ENCODE measurements around the gene NCKAP5L.

The NCKAP5L gene

DNA sequence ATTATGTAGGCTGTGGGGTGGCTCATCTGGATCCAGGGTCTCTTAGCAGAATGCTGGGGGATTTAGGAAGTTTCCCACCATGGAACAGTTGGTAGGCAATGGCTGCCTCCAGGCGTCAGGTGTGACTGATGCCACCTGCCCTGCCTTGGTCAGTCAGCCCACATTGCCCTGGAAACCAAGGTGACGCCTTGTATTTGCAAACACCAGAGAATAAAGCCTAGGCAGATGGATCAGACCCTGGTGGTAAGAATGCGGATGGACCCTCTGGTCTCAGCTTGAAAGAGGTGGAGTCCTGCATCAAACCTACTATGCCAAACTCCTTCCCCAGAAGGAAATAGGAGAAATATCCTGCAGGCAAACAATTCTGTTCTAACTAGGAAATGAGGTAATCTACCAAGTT is 38.2 kb downstream of the NCKAP5L start:
- no peak for TF ChIP-seq ZNF565 (CRISPR knock-in tag; conservative IDR thresholded peaks at IDR 0.05; ENCODE audit: low read depth)
- no peak for TF ChIP-seq ZFP30 (CRISPR knock-in tag; IDR thresholded peaks at IDR 0.05)
- TF ChIP-seq, protein P1, sequence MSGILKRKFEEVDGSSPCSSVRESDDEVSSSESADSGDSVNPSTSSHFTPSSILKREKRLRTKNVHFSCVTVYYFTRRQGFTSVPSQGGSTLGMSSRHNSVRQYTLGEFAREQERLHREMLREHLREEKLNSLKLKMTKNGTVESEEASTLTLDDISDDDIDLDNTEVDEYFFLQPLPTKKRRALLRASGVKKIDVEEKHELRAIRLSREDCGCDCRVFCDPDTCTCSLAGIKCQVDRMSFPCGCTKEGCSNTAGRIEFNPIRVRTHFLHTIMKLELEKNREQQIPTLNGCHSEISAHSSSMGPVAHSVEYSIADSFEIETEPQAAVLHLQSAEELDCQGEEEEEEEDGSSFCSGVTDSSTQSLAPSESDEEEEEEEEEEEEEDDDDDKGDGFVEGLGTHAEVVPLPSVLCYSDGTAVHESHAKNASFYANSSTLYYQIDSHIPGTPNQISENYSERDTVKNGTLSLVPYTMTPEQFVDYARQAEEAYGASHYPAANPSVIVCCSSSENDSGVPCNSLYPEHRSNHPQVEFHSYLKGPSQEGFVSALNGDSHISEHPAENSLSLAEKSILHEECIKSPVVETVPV (CRISPR knock-in tag; IDR thresholded peaks at IDR 0.05): no peak
- no peak for TF ChIP-seq ZNF8 (CRISPR knock-in tag; IDR thresholded peaks at IDR 0.05)
- TF ChIP-seq, protein P2, sequence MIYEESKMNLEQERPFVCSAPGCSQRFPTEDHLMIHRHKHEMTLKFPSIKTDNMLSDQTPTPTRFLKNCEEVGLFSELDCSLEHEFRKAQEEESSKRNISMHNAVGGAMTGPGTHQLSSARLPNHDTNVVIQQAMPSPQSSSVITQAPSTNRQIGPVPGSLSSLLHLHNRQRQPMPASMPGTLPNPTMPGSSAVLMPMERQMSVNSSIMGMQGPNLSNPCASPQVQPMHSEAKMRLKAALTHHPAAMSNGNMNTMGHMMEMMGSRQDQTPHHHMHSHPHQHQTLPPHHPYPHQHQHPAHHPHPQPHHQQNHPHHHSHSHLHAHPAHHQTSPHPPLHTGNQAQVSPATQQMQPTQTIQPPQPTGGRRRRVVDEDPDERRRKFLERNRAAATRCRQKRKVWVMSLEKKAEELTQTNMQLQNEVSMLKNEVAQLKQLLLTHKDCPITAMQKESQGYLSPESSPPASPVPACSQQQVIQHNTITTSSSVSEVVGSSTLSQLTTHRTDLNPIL (CRISPR knock-in tag; IDR thresholded peaks at IDR 0.05; ENCODE audit: low read depth): no peak
- TF ChIP-seq ZFP3 (CRISPR knock-in tag; IDR thresholded peaks at IDR 0.05): no peak
- no peak for TF ChIP-seq RARB (CRISPR knock-in tag; IDR thresholded peaks at IDR 0.05)
- TF ChIP-seq TCF4 (CRISPR knock-in tag; IDR thresholded peaks at IDR 0.05; ENCODE audit: borderline replicate concordance): no peak
- TF ChIP-seq ISL1 (CRISPR knock-in tag; IDR thresholded peaks at IDR 0.05): no peak
- TF ChIP-seq, protein P3, sequence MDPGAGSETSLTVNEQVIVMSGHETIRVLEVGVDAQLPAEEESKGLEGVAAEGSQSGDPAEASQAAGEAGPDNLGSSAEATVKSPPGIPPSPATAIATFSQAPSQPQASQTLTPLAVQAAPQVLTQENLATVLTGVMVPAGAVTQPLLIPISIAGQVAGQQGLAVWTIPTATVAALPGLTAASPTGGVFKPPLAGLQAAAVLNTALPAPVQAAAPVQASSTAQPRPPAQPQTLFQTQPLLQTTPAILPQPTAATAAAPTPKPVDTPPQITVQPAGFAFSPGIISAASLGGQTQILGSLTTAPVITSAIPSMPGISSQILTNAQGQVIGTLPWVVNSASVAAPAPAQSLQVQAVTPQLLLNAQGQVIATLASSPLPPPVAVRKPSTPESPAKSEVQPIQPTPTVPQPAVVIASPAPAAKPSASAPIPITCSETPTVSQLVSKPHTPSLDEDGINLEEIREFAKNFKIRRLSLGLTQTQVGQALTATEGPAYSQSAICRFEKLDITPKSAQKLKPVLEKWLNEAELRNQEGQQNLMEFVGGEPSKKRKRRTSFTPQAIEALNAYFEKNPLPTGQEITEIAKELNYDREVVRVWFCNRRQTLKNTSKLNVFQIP (CRISPR knock-in tag; IDR thresholded peaks at IDR 0.05; ENCODE audit: borderline replicate concordance, low read depth): no peak
- no peak for TF ChIP-seq TOX (CRISPR knock-in tag; IDR thresholded peaks at IDR 0.05; ENCODE audit: borderline replicate concordance)
- no peak for TF ChIP-seq CSDC2 (CRISPR knock-in tag; IDR thresholded peaks at IDR 0.05)
- no peak for TF ChIP-seq ESRRG (CRISPR knock-in tag; IDR thresholded peaks at IDR 0.05)
- TF ChIP-seq, protein P4, sequence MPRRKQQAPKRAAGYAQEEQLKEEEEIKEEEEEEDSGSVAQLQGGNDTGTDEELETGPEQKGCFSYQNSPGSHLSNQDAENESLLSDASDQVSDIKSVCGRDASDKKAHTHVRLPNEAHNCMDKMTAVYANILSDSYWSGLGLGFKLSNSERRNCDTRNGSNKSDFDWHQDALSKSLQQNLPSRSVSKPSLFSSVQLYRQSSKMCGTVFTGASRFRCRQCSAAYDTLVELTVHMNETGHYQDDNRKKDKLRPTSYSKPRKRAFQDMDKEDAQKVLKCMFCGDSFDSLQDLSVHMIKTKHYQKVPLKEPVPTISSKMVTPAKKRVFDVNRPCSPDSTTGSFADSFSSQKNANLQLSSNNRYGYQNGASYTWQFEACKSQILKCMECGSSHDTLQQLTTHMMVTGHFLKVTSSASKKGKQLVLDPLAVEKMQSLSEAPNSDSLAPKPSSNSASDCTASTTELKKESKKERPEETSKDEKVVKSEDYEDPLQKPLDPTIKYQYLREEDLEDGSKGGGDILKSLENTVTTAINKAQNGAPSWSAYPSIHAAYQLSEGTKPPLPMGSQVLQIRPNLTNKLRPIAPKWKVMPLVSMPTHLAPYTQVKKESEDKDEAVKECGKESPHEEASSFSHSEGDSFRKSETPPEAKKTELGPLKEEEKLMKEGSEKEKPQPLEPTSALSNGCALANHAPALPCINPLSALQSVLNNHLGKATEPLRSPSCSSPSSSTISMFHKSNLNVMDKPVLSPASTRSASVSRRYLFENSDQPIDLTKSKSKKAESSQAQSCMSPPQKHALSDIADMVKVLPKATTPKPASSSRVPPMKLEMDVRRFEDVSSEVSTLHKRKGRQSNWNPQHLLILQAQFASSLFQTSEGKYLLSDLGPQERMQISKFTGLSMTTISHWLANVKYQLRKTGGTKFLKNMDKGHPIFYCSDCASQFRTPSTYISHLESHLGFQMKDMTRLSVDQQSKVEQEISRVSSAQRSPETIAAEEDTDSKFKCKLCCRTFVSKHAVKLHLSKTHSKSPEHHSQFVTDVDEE (CRISPR knock-in tag; IDR thresholded peaks at IDR 0.05): no peak
- TF ChIP-seq PPARA (CRISPR knock-in tag; IDR thresholded peaks at IDR 0.05; ENCODE audit: borderline replicate concordance): no peak
- TF ChIP-seq ZC3H10 (CRISPR knock-in tag; IDR thresholded peaks at IDR 0.05): no peak
- no peak for TF ChIP-seq SNAI2 (CRISPR knock-in tag; IDR thresholded peaks at IDR 0.05)
- TF ChIP-seq ARNTL (CRISPR knock-in tag; IDR thresholded peaks at IDR 0.05; ENCODE audit: borderline replicate concordance, low read depth): no peak
- no peak for ATAC-seq

DNA sequence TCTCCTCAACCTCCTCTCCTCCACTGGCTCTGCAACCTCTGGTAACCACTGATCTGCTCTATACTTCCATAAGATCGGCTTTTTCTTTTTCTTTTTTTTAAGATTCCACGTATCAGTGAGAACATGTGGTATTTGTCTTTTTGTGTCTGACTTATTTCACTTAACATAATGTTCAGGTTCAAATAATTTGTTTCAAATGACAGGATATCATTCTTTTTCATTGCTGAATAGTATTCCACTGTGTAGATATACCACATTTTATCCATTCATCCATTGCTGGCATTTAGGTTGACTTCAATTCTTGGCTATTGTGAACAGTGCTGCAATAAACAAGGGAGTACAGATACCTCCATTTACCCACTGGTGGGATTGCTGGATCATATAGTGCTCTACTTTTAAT is 40.5 kb downstream of the NCKAP5L start:
- TF ChIP-seq ZNF8 (CRISPR knock-in tag; IDR thresholded peaks at IDR 0.05) (peak; percentile 99), ESRRG (CRISPR knock-in tag; IDR thresholded peaks at IDR 0.05) (no peak)
- ATAC-seq: no peak

DNA sequence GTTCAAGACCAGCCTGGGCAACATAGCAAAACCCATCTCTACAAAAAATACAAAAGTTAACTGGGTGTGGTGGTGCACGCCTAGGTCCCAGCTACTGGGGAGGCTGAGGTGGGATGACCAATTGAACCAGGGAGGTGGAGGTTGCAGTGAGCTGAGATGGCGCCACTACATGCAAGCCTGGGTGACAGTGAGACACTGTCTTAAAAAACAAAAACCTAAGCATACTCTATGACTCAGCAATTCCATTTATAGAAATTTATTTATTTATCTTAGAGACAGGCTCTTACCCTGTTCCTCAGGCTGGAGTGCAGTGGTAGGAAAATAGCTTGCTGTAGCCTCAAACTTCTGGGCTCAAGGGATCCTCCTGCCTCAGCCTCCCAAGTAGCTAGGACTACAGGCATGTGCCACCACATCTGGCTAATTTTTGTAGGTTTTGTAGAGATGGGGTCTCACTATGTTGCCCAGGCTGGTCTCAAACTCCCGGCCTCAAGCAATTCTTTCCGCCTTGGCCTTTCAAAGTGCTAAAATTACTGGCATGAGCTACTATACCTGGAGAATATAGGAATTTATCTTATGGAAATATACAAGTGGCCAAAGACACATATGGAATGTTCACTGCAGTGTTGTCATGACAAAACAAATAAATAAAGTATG is 43.3 kb downstream of the NCKAP5L start:
- TF ChIP-seq TOX (CRISPR knock-in tag; IDR thresholded peaks at IDR 0.05; ENCODE audit: borderline replicate concordance) (no peak), ZNF70 (CRISPR knock-in tag; IDR thresholded peaks at IDR 0.05) (no peak), CSDC2 (CRISPR knock-in tag; IDR thresholded peaks at IDR 0.05) (no peak), SNAI2 (CRISPR knock-in tag; IDR thresholded peaks at IDR 0.05) (no peak), OSR1 (CRISPR knock-in tag; IDR thresholded peaks at IDR 0.05) (no peak), ESRRG (CRISPR knock-in tag; IDR thresholded peaks at IDR 0.05) (no peak), ZFP30 (CRISPR knock-in tag; IDR thresholded peaks at IDR 0.05) (no peak), ZNF8 (CRISPR knock-in tag; IDR thresholded peaks at IDR 0.05) (no peak), ZFP3 (CRISPR knock-in tag; IDR thresholded peaks at IDR 0.05) (no peak), ISL1 (CRISPR knock-in tag; IDR thresholded peaks at IDR 0.05) (no peak), RARB (CRISPR knock-in tag; IDR thresholded peaks at IDR 0.05) (no peak), BACH2 (CRISPR knock-in tag; IDR thresholded peaks at IDR 0.05; ENCODE audit: borderline replicate concordance) (no peak), TCF4 (CRISPR knock-in tag; IDR thresholded peaks at IDR 0.05; ENCODE audit: borderline replicate concordance) (no peak), ZC3H10 (CRISPR knock-in tag; IDR thresholded peaks at IDR 0.05) (no peak)
- TF ChIP-seq, protein P3 (CRISPR knock-in tag; IDR thresholded peaks at IDR 0.05; ENCODE audit: borderline replicate concordance, low read depth): no peak
- TF ChIP-seq, protein P5, sequence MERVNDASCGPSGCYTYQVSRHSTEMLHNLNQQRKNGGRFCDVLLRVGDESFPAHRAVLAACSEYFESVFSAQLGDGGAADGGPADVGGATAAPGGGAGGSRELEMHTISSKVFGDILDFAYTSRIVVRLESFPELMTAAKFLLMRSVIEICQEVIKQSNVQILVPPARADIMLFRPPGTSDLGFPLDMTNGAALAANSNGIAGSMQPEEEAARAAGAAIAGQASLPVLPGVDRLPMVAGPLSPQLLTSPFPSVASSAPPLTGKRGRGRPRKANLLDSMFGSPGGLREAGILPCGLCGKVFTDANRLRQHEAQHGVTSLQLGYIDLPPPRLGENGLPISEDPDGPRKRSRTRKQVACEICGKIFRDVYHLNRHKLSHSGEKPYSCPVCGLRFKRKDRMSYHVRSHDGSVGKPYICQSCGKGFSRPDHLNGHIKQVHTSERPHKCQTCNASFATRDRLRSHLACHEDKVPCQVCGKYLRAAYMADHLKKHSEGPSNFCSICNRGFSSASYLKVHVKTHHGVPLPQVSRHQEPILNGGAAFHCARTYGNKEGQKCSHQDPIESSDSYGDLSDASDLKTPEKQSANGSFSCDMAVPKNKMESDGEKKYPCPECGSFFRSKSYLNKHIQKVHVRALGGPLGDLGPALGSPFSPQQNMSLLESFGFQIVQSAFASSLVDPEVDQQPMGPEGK (CRISPR knock-in tag; IDR thresholded peaks at IDR 0.05; ENCODE audit: borderline replicate concordance): no peak
- TF ChIP-seq, protein P1 (CRISPR knock-in tag; IDR thresholded peaks at IDR 0.05): no peak
- peak; percentile 44 for ATAC-seq
